Effector memory CD4-positive, alpha-beta T cell (primary cell): ENCODE data around the gene BAHCC1.

Experiments used
- DNase-seq, 3 donors: peaks; one replicate each; pipeline ENCODE4 v3.0.0-alpha.2; 2020
- H3K27ac ChIP-seq: 2 replicates; pipeline ENCODE4 v1.7.0; 2013; ENCODE audit warnings: mild to moderate bottlenecking, low read length, moderate library complexity; ENCODE audit not compliant: insufficient read depth, poor library complexity, severe bottlenecking
- H3K27me3 ChIP-seq: replicated peaks from 2 replicates; pipeline ENCODE4 v1.7.0; 2013; ENCODE audit warnings: mild to moderate bottlenecking, low read length; ENCODE audit not compliant: insufficient read depth, control insufficient read depth, poor library complexity, severe bottlenecking
- H3K36me3 ChIP-seq: 2 replicates; pipeline ENCODE4 v1.7.0; 2013; ENCODE audit warnings: mild to moderate bottlenecking, low read length, moderate library complexity; ENCODE audit not compliant: control insufficient read depth, insufficient read depth
- H3K4me1 ChIP-seq: 2 replicates; pipeline ENCODE4 v1.7.0; 2013; ENCODE audit warnings: low read length, mild to moderate bottlenecking; ENCODE audit not compliant: control insufficient read depth, insufficient read depth, poor library complexity, severe bottlenecking
- H3K4me3 ChIP-seq: 2 replicates; pipeline ENCODE4 v1.7.0; 2013; ENCODE audit warnings: low read length, low read depth, mild to moderate bottlenecking; ENCODE audit not compliant: insufficient read depth, poor library complexity, severe bottlenecking
- H3K9me3 ChIP-seq: 2 replicates; pipeline ENCODE4 v1.7.0; 2013; ENCODE audit warnings: mild to moderate bottlenecking, low read length, moderate library complexity; ENCODE audit not compliant: control insufficient read depth

The BAHCC1 gene

GRCh38 chr17:81367171-81367570 lies 28.1 kb upstream of the BAHCC1 start:
- peaks cover 29% of the 10 kb centered on the region for H3K27me3 ChIP-seq

DNA sequence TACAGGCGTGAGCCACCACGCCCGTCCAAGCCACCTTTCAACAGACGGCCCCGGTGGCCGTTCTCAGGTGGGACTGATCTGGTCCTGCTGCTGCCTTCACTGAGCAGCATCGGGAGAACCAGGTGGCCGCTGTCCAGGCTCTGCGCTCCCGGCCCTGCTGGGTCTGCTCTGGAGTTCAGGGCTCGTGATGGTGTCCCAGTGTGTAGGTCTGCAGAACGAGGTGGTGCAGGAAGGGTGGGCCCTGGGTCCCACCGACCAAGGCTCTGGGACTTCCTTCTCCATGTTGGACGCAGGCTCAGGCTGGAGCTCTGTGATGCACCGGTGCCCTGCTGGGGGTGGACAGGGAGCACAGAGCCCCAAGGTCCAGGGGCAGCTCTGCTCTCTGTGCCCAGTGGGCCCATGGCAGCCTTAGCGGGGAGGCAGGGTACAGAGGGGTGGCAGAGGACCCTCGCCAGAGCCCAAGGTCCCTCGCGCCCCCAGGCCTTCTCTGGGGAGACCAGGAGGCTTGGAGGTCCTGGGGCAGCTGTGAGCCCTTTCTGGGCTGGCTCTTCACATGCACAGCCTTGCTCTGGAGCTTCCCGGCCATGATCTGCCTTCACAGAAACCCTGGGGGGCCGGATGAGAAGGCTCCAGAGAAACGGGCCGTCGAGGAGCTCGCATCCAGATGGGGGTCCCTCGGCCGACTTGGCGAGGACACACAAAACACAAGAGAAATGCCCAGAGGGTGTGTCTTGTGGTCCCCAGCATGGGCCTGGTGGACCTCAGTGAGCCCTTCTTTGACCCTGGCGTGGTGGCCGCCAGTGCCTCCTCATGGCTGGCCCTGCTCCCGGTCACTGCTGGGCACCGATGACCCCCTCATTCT lies 26.9 kb upstream of the BAHCC1 start:
- H3K4me3 ChIP-seq: no peak overlapping the region
- H3K27ac ChIP-seq: no peak overlapping the region
- H3K27me3 ChIP-seq: peaks cover 29% of the 10 kb centered on the region
- DNase-seq: no peak
- no peaks in the 10 kb centered on the region for H3K9me3 ChIP-seq
- peaks cover 14% of the 10 kb centered on the region for H3K4me1 ChIP-seq
- H3K36me3 ChIP-seq: no peaks in the 10 kb centered on the region

More at GRCh38 chr17:81367171-81367570, 28.1 kb upstream of the BAHCC1 start:
- DNase-seq: no peak
- Histone ChIP-seq H3K4me3 (no peak overlapping the region), H3K36me3 (no peaks in the 10 kb centered on the region), H3K9me3 (no peaks in the 10 kb centered on the region), H3K27ac (no peak overlapping the region), H3K4me1 (peaks cover 14% of the 10 kb centered on the region)

GRCh38 chr17:81370294-81370693 lies 25.0 kb upstream of the BAHCC1 start:
- Histone ChIP-seq H3K9me3 (no peaks in the 10 kb centered on the region), H3K27ac (no peak overlapping the region), H3K4me1 (peaks cover 11% of the 10 kb centered on the region), H3K36me3 (no peaks in the 10 kb centered on the region), H3K27me3 (peaks cover 13% of the 10 kb centered on the region), H3K4me3 (no peak overlapping the region)
- no peak for DNase-seq

GRCh38 chr17:81371910-81372760 lies 23.1 kb upstream of the BAHCC1 start:
- no peak overlapping the region for H3K27ac ChIP-seq
- peaks cover 5% of the 10 kb centered on the region for H3K27me3 ChIP-seq
- H3K36me3 ChIP-seq: no peaks in the 10 kb centered on the region
- no peaks in the 10 kb centered on the region for H3K4me1 ChIP-seq
- H3K9me3 ChIP-seq: no peaks in the 10 kb centered on the region
- no peak for DNase-seq
- no peak overlapping the region for H3K4me3 ChIP-seq

GRCh38 chr17:81373536-81374160 lies 21.6 kb upstream of the BAHCC1 start:
- no peak overlapping the region for H3K4me3 ChIP-seq
- peaks cover 3% of the 10 kb centered on the region for H3K27me3 ChIP-seq
- DNase-seq: no peak
- no peak overlapping the region for H3K27ac ChIP-seq
- no peaks in the 10 kb centered on the region for H3K9me3 ChIP-seq
- H3K4me1 ChIP-seq: no peaks in the 10 kb centered on the region
- H3K36me3 ChIP-seq: no peaks in the 10 kb centered on the region

- H3K27ac ChIP-seq: no peak overlapping the region
- no peaks in the 10 kb centered on the region for H3K36me3 ChIP-seq
- no peaks in the 10 kb centered on the region for H3K9me3 ChIP-seq
- H3K4me1 ChIP-seq: no peaks in the 10 kb centered on the region
- H3K27me3 ChIP-seq: no peaks in the 10 kb centered on the region
- no peak overlapping the region for H3K4me3 ChIP-seq
- DNase-seq: no peak
These were observed 20.4 kb upstream of the BAHCC1 start for GRCh38 chr17:81374890-81375289.

- no peak overlapping the region for H3K27ac ChIP-seq
- no peaks in the 10 kb centered on the region for H3K36me3 ChIP-seq
- H3K4me1 ChIP-seq: no peaks in the 10 kb centered on the region
- H3K4me3 ChIP-seq: no peak overlapping the region
- DNase-seq: no peak
- no peaks in the 10 kb centered on the region for H3K9me3 ChIP-seq
- peaks cover 3% of the 10 kb centered on the region for H3K27me3 ChIP-seq
These were observed 18.1 kb upstream of the BAHCC1 start for GRCh38 chr17:81376946-81377714.

- DNase-seq: no peak
- no peak overlapping the region for H3K27ac ChIP-seq
- H3K4me1 ChIP-seq: no peaks in the 10 kb centered on the region
- H3K9me3 ChIP-seq: no peaks in the 10 kb centered on the region
- no peak overlapping the region for H3K4me3 ChIP-seq
- H3K36me3 ChIP-seq: no peaks in the 10 kb centered on the region
- peaks cover 4% of the 10 kb centered on the region for H3K27me3 ChIP-seq
These were observed 16.2 kb upstream of the BAHCC1 start for GRCh38 chr17:81378941-81379511.

- H3K36me3 ChIP-seq: no peaks in the 10 kb centered on the region
- no peaks in the 10 kb centered on the region for H3K9me3 ChIP-seq
- H3K27ac ChIP-seq: no peak overlapping the region
- no peak for DNase-seq
- no peak overlapping the region for H3K4me3 ChIP-seq
- H3K4me1 ChIP-seq: no peaks in the 10 kb centered on the region
- peaks cover 7% of the 10 kb centered on the region for H3K27me3 ChIP-seq
These were observed 15.7 kb upstream of the BAHCC1 start for GRCh38 chr17:81379523-81379942.
